SK-N-SH treated with all-trans-retinoic acid at 6 μM for 48 hours (cell line): Measurements from ENCODE around the gene POLR2B.

Source experiments
- ATAC-seq: fragments of 200-7000 bp; cut with Tn5 transposase; 3 replicates; pipeline ENCODE4 v1.9.1; 2020; ENCODE audit warnings: mild to moderate bottlenecking, moderate library complexity
- ARNTL ChIP-seq: fragments of 450-650 bp; formaldehyde crosslinking; IDR thresholded peaks from 2 replicates; pipeline ENCODE4 v1.5.0; 2020; ENCODE audit warnings: low read depth, mild to moderate bottlenecking, moderate library complexity, borderline replicate concordance
- CREB5 ChIP-seq: fragments of 250-450 bp; sonication (Bioruptor Pico); IDR thresholded peaks from 2 replicates; pipeline ENCODE4 v1.5.1; 2020; ENCODE audit warnings: low read depth, mild to moderate bottlenecking, moderate library complexity
- GLIS3 ChIP-seq: fragments of 250-450 bp; sonication (Bioruptor Pico); IDR thresholded peaks from 2 replicates; pipeline ENCODE4 v1.5.0; 2020; ENCODE audit warnings: mild to moderate bottlenecking, moderate library complexity
- ISL1 ChIP-seq: fragments of 250-450 bp; sonication (Bioruptor Pico); IDR thresholded peaks from 2 replicates; pipeline ENCODE4 v2.1.2; 2022; ENCODE audit warnings: mild to moderate bottlenecking, moderate library complexity
- OSR1 ChIP-seq: fragments of 250-450 bp; sonication (Bioruptor Pico); IDR thresholded peaks from 2 replicates; pipeline ENCODE4 v1.8.0; 2022; ENCODE audit warnings: moderate library complexity, mild to moderate bottlenecking, inconsistent platforms
- SNAI2 ChIP-seq: fragments of 250-450 bp; sonication (Bioruptor Pico); IDR thresholded peaks from 2 replicates; pipeline ENCODE4 v1.5.0; 2020; ENCODE audit warnings: mild to moderate bottlenecking, moderate library complexity
- TCF4 ChIP-seq: fragments of 250-450 bp; sonication (Bioruptor Pico); IDR thresholded peaks from 2 replicates; pipeline ENCODE4 v1.8.0; 2021; ENCODE audit warnings: mild to moderate bottlenecking, moderate library complexity, borderline replicate concordance
- ZFP30 ChIP-seq: fragments of 450-650 bp; formaldehyde crosslinking; IDR thresholded peaks from 2 replicates; pipeline ENCODE4 v1.5.0; 2022; ENCODE audit warnings: mild to moderate bottlenecking, moderate library complexity
- ZNF565 ChIP-seq: fragments of 450-650 bp; formaldehyde crosslinking; conservative IDR thresholded peaks from 2 replicates; pipeline ENCODE4 v1.5.0; 2020; ENCODE audit warnings: low read depth, mild to moderate bottlenecking, moderate library complexity
- ZNF70 ChIP-seq: fragments of 450-650 bp; formaldehyde crosslinking; IDR thresholded peaks from 2 replicates; pipeline ENCODE4 v1.5.0; 2020; ENCODE audit warnings: mild to moderate bottlenecking, moderate library complexity
- ZNF8 ChIP-seq: fragments of 450-650 bp; formaldehyde crosslinking; IDR thresholded peaks from 2 replicates; pipeline ENCODE4 v1.5.0; 2020; ENCODE audit warnings: mild to moderate bottlenecking, moderate library complexity
- TF ChIP-seq, protein P1 (sequence below): fragments of 250-450 bp; sonication (Bioruptor Pico); IDR thresholded peaks from 2 replicates; pipeline ENCODE4 v1.8.0; 2021; ENCODE audit warnings: low read depth, mild to moderate bottlenecking, moderate library complexity, borderline replicate concordance

POLR2B gene

DNA sequence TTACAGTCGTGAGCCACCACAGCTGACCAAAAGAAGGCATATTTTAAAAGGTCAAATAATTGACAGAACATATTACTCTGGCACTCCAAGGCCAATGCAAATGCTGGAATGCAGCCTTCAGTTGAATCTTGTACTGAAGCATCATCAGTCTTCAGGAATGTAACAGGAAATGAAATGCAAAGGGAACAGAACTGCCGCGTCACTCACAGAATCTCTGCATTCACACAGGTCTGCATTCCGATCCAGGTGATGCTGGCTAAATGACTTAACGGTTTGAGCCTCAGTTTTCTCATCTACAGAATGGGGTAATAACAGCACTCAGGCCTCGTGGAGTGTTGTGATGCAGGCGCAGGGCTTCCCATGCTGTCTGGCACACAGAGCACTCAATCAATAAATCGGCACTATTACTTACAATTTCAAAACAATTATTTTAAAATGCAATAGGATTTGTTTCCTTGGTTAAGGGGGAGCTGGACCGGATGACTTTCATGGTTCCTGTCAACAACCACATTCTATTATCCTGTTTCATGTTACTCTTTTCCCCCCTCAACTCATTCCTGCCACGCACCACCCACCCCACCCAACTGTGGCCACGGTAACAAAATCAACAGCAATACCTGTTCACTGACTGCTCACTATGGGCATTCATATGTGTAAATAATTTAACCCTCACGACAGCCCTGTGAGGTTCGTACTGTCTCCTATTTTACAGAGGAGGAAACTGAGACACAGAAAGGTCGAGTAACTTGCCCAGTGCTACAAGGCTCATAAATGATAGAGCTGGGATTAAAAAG lies 99.1 kb downstream of the POLR2B start (continued):
- TF ChIP-seq CREB5 (CRISPR knock-in tag) (no peak), OSR1 (CRISPR knock-in tag) (no peak), ZFP30 (CRISPR knock-in tag) (no peak), ZNF70 (no peak), ZNF8 (CRISPR knock-in tag) (no peak)

- ATAC-seq, result no peak
- TF ChIP-seq SNAI2 (CRISPR knock-in tag) (no peak), TCF4 (CRISPR knock-in tag) (no peak), ISL1 (CRISPR knock-in tag) (no peak), GLIS3 (no peak), ZNF565 (CRISPR knock-in tag) (no peak), CREB5 (CRISPR knock-in tag) (no peak), ARNTL (CRISPR knock-in tag) (no peak)
- TF ChIP-seq, protein P1, sequence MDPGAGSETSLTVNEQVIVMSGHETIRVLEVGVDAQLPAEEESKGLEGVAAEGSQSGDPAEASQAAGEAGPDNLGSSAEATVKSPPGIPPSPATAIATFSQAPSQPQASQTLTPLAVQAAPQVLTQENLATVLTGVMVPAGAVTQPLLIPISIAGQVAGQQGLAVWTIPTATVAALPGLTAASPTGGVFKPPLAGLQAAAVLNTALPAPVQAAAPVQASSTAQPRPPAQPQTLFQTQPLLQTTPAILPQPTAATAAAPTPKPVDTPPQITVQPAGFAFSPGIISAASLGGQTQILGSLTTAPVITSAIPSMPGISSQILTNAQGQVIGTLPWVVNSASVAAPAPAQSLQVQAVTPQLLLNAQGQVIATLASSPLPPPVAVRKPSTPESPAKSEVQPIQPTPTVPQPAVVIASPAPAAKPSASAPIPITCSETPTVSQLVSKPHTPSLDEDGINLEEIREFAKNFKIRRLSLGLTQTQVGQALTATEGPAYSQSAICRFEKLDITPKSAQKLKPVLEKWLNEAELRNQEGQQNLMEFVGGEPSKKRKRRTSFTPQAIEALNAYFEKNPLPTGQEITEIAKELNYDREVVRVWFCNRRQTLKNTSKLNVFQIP (CRISPR knock-in tag), result no peak
These were observed 100.2 kb downstream of the POLR2B start for GRCh38 chr4:57078685-57079521.
